HG03066 (cell line): ENCODE results near the gene SMG1.
A peak's percentile ranks its signal among the peaks of the same experiment; 100 is the strongest.
"Not testable (repeated sequence)": the region's sequence is repeated elsewhere in the genome, so short reads cannot be mapped to it uniquely, and the experiment has no call there.

ENCODE experiments used
- ATAC-seq: cut with Tn5 transposase; IDR thresholded peaks from one replicate; pipeline ENCODE4 v1.9.1; 2021; ENCODE audit warnings: low read depth; ENCODE audit not compliant: unreplicated experiment

SMG1 gene

DNA sequence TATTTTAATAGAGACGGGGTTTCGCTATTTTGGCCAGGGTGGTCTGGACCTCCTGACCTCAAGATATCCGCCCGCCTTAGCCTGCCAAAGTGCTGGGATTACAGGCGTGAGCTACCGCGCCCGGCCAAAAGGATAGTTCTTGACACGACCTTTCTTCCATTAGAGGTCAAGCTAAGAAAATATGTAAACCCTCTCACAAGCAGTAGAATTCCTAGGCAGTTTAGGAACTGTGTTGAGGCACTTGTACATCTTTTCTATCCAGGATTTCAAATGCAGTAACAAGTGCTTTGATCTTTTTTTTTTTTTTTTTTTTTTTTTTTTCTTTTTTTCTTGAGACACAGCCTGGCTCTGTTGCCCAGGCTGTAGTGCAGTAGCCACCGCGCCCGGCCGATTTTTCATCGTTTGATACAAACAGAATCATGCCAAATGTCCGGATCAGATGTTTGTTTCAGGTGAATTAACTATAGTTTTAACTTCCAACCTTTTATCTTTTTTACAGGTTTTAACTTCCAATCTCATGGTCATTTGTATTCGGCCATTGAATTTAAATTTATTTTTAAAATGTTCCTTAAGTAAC is 123.4 kb downstream of the SMG1 start:
- no peak for ATAC-seq

DNA sequence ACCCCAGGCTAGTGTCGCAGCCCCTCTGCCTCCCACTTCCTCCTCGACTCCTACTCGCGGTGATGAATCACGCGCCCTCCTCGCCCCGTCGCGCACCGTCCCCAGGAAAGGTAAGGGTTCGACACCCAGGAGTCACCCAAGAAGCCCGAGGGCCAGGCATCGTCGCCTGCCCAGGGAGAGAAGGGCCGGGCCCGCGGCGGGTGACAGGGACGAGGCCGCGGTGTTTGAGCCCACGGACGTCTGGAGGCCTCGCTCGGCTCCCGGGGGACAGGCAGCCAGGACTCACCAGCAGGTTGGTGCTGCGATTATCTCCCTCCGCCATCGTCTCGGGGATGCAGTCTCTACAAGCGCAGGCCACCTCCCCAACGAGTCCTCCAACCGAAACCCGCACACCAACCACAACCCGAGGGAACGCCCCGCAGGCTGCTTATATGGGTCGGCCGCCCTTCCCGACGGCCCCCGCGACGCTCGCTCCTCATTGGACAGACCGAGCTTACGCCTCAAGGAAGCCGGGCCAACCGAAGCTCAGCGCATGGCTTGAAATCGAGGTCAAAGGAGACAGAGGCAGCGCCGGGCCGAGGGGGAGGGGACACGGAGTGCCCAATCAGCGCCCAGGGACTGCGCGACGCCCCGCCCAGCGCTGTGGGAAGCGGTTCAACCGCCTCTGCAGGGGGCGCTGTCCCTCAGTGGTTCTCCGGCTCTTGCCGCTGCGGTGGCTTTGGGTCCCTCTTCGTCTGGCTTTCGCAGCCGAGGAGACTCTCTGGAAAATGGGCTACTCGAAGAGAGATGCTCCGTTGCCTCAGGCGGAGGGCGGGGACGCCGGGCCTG is 124.8 kb downstream of the SMG1 start, which contains the start of gene ARL6IP1:
ARL6IP1 (minus strand) TSS at position 405 of the 828 bp plus-strand sequence; CDS start at position 322, 83 bp downstream.
- ATAC-seq, result peak; percentile 87

DNA sequence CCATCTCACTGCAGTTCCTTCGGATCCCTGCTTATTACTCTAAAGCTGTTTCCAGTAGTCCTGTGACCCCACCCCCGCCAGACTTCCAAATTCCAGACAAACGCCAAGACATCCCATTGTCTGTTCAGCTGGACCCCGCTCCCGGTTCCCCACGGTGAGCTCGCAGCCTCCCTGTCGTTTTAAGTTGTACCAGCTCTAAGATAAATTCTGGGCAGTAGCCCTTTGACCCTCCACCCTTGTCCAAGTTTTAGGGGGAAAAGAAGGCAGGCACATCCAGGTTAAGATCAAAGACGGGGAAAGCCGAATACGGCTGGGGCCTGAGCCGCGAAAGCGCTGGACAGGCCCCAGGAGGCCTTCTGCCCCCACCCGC is 125.4 kb downstream of the SMG1 start:
- no peak for ATAC-seq

DNA sequence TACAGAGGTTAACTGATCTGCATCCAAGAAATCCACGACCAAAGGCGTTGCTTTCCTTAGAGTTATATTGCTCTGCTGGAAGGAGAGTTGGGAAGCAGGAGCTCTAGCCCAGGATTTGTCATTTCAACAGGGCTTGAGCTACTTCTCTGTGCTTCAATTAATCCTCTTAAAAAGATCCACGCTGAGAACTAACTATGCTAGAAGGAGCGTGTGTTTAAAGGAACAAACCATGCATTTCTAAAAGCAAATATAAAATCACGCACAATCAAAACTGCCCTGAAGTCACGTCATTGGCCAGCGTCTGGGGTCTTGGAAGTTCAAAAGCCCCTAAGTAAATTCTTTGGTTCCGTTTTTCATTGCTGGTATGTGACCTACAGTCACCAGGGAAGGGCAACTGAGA is 125.9 kb downstream of the SMG1 start:
- no peak for ATAC-seq

DNA sequence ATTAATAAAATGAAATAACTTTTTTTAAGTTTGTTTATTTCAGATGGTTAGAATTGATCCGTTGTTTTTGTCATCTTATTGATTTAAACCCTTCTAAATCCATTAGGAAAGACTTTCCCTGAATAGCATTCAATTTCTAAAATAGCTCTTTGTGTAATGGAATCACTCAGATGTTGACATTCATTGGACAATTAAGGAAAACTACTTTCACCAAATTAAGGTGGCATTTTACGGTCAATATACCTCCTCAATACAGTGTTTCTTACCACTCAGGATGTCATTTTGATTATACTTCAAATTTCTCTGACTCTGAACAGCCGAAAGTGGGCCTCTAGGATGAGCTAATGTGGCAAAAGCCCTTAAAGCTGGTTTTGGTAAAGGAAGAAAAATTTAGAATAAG is 126.7 kb downstream of the SMG1 start:
- ATAC-seq, result no peak

DNA sequence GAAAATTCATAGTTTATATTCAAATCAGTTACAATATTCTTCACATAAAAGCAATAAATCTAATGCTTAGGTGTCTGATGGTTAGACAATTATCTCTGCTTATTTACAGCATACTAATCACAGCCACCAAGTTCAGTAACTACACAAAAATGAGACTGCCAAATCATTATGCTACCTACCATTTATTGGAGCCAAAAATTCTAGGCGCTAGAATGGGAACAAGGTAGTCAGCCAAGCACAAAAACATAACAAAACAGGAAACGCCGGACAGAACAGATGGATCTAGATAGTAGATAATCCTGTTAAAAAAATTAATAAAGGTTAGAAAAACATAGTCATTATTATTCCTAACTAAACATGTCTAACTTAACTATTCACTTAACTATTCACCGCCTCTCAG is 128.5 kb downstream of the SMG1 start:
- ATAC-seq, result no peak

DNA sequence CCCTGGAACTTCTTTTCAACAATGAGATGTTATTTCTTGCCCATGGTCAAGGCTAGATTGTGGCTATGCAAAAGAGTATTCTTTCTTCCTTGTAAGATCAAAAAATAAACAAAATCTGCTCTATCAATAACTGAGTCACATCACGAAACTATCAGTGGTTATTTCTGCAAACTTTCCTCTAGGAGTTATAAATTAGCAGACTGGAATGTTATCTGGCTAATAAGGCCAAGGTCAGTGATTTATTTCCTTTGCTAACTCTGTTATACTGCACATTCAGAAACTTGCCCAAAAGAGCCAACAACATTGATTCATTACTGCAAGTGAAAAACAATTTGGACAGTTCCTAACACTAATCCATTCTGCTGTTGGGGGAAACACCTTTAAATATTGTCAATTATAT is 129.8 kb downstream of the SMG1 start:
- no peak for ATAC-seq

DNA sequence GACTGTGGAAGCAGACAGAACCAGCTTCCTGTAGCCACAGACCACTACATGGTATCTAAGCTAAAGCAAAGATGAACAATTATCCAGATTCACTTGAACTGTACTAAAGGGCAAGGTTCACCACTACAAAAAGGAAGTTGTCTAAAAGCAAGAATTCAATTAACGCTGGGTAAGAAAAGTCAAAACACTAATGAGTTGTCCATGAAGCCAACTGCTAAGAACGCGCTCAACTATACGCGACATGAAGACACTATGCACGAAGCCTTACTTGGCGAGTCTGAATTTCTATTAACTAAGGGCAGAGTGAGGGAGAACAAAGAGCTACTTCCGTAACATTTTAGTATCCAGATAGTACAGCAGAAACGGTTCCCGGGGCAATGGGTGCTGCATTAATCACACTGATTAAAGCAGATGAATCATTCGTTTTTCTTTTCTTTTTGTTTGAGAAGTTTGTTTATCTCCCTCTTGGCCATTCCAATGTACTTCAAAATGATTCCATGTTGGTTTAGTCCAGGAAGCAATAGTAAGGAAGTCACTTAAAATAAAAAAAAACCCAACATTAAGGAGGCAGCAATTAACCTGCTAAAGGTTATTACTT is 133.3 kb downstream of the SMG1 start:
- ATAC-seq, result no peak

DNA sequence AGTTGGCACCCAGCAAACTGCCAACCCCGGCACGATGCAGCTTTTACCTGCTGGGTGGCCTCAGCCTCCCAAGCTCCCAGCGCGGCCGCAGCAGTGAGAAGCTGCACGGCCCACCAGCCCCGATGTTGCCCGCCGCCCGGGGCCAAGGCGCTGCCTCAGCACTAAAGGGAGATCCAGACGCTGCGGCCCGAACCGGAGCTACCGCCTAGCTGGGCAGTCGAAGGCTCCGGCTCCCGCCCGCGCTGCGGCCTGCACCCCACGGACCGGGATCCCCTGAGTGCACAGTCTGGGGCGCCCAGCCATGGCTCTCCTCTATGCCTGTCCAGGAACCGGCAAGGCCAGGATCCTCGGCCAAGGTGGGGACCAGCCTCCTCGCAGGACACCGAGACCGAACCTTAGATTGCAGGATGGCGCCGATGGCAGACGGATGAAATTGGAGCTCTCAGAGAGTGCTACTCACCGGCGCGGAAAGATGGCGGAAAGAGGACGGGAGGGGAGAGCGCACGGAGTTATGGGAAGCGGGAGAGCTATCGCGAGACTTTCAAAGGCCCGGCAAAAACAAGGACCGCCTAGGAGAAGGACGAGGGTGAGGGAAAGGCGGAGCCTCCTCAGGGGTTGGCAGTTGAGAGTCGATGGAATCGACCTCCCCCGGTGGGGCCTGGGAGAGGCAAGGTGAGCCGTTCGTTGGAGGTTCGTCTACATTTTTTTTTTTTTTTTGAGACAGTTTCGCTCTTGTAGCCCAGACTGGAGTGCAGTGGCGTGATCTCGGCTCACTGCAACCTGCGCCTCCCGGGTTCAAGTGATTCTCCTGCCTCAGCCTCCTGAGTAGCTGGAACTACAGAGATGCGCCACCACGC is 136.1 kb downstream of the SMG1 start, which contains the start of gene RPS15A:
RPS15A (minus strand) TSS at position 485 of the 857 bp plus-strand sequence. CDS start 1,221 bp downstream, outside the sequence.
- ATAC-seq, result peak; percentile 86

DNA sequence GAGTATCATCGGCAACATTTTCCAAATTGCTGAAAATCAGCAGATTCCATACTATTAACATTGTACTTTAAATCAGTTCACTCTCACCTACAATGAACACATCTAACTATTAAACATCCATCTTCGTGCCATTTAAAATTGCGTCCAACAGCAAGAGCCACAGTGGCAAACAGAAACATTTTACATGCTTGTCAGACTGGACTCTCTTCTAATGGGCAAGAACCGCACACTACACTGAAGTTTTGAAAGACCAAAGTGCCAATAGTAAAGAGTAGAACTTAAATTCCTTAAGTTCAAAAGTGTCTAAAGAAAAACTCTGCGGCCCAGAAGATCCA is 136.7 kb downstream of the SMG1 start:
- no peak for ATAC-seq

DNA sequence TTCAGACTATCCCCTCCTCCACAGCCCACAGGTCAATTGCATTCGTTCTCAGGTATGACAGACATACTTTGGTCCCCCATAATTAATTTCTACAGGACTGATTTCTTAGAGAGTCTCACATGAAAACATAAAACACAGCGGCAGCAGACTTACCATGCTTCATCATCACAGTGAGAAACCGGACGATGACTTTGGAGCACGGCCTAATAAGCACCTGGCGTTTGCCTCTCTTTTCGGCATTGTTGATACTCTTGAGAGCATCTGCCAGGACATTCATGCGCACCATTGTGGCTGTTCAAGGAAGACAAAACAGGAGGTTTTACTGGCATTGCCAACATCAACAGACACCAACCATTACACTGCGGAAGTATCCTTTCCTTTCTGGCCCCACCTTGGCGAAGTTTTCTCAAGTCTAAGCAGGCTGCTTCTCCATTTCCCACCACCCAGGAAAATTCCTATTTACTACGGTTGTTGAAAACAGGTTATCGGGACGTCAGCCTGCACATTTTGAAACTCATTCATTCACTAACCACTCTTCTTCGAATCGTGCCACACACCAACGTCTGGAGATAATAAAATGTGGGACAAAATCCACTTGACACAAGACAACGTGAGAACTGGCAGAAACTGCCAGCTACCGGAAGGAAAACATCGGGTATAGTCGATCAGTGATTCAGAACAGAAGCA is 137.2 kb downstream of the SMG1 start:
- no peak for ATAC-seq

DNA sequence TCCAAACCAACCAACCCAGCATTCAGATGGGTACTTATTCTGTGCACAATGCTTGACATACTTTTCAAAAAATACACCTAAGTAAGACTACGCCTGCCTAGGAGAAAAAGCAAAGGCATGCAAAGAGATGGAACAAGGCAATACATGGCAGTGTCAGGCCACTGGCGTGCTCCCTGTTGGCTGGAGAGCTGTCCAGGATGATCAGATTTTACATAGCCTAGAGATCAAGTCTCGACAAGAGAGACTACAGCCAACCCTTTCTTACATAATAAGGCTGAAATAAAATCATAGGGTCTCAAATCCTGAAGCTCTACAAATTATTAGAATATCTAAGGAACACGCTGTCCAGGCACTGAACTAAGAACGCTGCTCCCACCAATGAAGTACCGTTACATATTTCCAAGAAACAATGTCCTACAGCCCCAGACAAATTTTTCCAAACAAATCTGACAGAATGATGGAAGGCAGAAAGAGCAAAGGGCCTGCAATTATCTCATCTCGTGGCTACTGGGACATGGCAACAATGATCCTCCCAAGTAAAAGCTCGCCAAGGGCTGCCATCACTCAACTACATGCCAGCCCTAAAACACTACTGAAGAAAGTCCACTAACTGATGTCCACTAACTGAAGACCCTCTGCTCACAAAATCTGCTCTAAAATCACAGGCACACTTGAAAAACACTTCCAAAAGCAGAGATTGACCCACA is 141.1 kb downstream of the SMG1 start:
- no peak for ATAC-seq

DNA sequence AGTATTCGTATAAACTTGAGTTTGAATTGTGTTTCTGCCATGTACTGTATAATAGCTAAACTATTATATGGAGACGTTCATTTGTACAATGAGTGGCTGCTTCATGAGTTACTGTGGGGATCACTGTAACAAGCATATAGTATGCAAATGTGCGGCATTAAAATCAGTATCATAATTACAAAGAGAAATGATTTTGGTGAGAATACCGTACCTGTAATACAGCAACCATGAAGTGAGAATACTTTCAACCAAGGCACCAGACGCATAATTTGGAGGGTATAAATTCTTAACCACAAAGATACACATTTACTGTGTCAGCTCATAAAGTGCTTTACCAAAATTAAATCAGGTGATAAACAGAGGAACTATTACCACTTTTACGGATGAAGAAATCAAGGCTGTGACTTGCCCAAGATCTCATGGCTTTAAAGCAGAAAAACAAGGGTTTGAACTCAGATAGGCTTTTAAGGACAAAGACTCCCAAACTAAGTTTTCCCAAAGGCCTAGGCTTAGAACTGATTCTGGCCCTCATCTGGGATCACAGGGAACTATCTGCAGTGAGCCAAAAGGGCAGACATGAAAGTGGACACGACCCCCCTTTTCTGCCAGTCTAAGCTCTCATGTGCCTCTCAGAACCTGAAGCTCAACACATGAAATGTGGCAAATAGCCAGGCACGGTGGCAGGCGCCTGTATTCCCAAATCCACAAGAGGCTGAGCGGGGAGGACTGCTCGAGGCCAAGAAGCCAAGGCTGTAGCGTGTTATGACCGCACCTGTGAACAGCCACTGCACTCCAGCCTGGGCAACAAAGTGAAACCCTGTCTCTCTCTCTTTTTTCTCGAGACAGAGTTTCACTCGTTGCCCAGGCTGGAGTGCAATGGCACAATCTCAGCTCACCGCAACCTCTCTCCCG is 142.5 kb downstream of the SMG1 start:
- no peak for ATAC-seq

DNA sequence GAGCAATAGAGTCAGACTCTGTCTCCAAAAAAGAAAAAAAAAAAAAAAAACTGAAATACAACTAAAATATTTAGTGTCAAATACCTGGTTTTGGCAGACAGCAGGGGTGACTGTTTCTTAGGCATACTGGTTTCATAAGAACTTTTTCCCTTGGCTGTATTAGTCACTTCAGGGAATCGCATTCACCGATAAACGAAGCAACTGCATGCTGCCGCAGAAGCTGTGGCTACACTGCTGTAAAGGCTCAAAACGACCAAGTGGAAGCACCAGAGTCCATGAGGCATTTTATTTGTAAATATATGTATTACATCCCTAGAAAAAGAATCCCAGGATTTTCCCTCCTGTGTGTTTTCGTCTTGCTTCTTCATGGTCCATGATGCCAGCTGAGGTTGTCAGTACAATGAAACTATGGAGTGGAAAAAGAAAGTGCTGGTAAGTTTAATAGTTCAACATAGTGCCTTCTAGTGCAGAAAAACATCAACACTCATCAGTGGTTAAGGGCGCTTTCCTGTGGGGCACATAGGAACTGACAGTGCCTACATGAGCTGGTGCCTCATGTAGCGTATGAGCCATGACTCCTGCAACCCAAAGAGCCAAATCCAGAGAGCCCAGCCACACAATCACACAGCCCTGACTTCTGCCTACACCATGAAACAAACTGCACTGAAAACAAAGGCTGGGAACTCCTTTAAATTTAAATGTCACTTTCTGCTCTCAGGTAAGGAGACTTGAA is 143.3 kb downstream of the SMG1 start:
- no peak for ATAC-seq

DNA sequence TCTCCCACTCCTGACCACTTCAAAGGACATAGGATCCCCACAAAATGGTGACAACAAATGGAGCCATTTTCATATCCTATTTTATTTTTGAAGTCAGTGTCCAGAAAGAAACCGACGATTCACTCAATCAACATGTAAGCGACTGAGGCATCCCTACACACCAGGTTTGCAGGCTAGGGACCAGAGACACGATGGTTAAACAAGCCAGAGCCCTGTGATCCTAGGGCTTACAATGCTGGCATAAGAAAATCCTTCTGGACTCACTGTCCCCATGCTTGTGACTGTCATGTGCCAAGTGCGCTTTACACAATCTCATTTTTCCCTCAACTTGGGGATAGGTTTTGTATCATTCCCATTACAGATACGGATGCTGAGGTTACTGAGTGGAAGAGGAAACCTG is 145.0 kb downstream of the SMG1 start:
- not testable (repeated sequence) for ATAC-seq

DNA sequence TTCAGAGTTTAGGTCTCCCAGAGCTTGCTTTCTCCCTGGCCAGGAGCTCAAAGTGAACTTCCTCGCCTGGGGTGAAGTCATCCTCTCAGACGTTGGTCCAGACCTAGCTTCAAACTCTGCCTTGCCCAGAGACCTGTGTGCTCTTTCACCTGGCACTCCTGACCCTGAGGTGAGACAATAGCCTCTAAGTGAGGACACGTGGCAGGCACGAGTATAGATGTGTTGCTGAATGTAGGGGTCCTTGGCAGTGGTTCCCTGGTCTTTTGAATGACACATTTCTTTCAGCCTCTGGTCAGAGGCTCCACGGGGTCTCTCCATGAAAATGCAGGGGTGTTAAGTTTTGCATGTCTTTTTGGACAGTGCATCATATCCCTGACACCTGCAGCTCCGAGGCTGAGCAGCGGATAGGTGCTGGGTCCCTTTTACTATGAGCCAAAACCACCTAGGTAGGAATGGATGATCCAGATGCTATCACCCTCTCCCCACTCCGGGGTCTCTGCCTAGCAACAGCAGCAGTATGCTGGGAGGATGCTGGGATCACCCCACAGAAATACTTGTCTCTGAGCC is 145.7 kb downstream of the SMG1 start:
- ATAC-seq, result not testable (repeated sequence)

DNA sequence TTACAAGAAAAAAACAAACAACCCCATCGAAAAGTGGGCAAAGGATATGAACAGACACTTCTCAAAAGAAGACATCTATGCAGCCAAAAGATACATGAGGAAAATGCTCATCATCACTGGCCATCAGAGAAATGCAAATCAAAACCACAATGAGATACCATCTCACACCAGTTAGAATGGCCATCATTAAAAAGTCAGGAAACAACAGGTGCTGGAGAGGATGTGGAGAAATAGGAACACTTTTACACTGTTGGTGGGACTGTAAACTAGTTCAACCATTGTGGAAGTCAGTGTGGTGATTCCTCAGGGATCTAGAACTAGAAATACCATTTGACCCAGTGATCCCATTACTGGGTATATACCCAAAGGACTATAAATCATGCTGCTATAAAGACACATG is 148.5 kb downstream of the SMG1 start:
- ATAC-seq, result not testable (repeated sequence)

DNA sequence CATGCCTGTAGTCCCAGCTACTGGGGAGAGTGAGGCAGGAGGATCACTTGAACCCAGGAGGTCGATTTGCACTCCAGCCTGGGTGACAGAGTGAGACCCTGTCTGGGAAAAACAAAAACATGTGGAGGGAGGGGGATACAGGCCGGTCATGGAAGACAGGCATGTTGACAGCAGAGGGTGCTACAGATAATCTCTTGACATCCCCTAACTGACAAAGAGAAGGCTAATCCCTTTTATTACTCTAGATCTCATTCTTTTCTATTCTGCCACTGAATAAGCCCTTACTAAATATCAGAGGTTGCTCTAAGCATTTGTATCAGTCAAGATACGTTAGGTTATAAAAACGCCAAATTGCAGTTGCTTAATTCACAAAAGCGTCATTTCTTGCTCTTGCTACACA is 149.9 kb downstream of the SMG1 start:
- not testable (repeated sequence) for ATAC-seq
